Measurements from ENCODE around the gene CCDC15. TPM values are rescaled to one million over a fixed set of nuclear protein-coding genes. Genes with fewer than 3 reads are reported as not detected.

The CCDC15 gene
- total and polyA plus RNA-seq, 2 of the 13 experiments (the other 11 are each of a cell fraction or from before 2014, with no cell fraction given): 2.2 to 4.6 TPM

- ChIA-PET POLR2A (interaction anchor here (0.7 kb wide), 1 partner anchor 135 kb away, joined by 3 read pairs; no protein-coding TSS in a partner anchor), CTCF (ENCODE audit: low intra/inter-chr PET ratio, low total read pairs) (no interaction called here)
- FAIRE-seq (no peak), ATAC-seq (no peak), DNase-seq (ENCODE audit: low spot score) (no peak)
- H3K27ac ChIP-seq (ENCODE audit: extremely low read length, insufficient read depth, low read length): no peak overlapping the region
- TF ChIP-seq GMEB2 (CRISPR knock-in tag; IDR thresholded peaks at IDR 0.05; ENCODE audit: low read depth): no peak
- no peak for TF ChIP-seq ZNF34 (CRISPR knock-in tag; IDR thresholded peaks at IDR 0.05; ENCODE audit: borderline replicate concordance)
- no peak for TF ChIP-seq ATF6 (CRISPR knock-in tag; conservative IDR thresholded peaks at IDR 0.05)
- no peaks in the 10 kb centered on the region for H3K79me2 ChIP-seq (ENCODE audit: insufficient read depth, low read length)
- no TSS peak for BruUV-seq (replicated peaks)
- no peaks in the 10 kb centered on the region for H3K9me3 ChIP-seq (ENCODE audit: low read length)
- H4K20me1 ChIP-seq (ENCODE audit: insufficient read depth, low read length): no peaks in the 10 kb centered on the region
- no peaks in the 10 kb centered on the region for H3K36me3 ChIP-seq (replicated peaks in 1 of 2; ENCODE audit: control insufficient read depth in 1 of 2, insufficient read depth in 2 of 2, low read length in 2 of 2)
- peaks cover 26% of the 10 kb centered on the region for H3K4me1 ChIP-seq (ENCODE audit: insufficient read depth, low read length)
- intact Hi-C loops (cut with micrococcal nuclease; ENCODE audit: unreplicated experiment) (no loop called here), in situ Hi-C loops (cut with HindIII; ENCODE audit: extremely low pct_ligation_motif_present, low pct_unique_long_range_greater_than_20kb) (no loop called here)
- no peak overlapping the region for H3K9ac ChIP-seq (ENCODE audit: insufficient read depth, low read depth, low read length)
- H3K4me2 ChIP-seq (ENCODE audit: low read depth, low read length): no peak overlapping the region
- no peaks in the 10 kb centered on the region for H3K27me3 ChIP-seq (ENCODE audit: control insufficient read depth in 1 of 2, insufficient read depth in 2 of 2, low read length in 2 of 2)
- no peak overlapping the region for H3K4me3 ChIP-seq (replicated peaks in 1 of 3; ENCODE audit: insufficient read depth in 1 of 3, low read depth in 2 of 3, low read length in 3 of 3)
- H2AFZ ChIP-seq (ENCODE audit: low read length): no peak overlapping the region
- 46% methylated on average over 2 of the region's 2 CpGs for WGBS (ENCODE audit: low lambda C conversion rate)
Observed at GRCh38 chr11:125088123-125088522, 134.1 kb downstream of the CCDC15 start.

Data from HepG2 (cell line).